Renal pelvis (tissue), 4 donors: ENCODE measurements around the gene ANKHD1. TPM values are rescaled to one million over a fixed set of nuclear protein-coding genes. Genes with fewer than 3 reads are reported as not detected.

Experiments used
- DNase-seq: peaks from one replicate; pipeline ENCODE4 v3.0.0-alpha.2; 2013
- polyA plus RNA-seq, 3 donors: library from polyadenylated mRNA; unstranded; fragments of 120-200 nt; gene quantifications; one replicate each; pipeline ENCODE4 v1.2.1, GENCODE V29; 2013; ENCODE audit not compliant: insufficient read length in 3 of 3

ANKHD1 gene
- polyA plus RNA-seq, 3 donors, result 96.7 to 152 (median 126) TPM

DNA sequence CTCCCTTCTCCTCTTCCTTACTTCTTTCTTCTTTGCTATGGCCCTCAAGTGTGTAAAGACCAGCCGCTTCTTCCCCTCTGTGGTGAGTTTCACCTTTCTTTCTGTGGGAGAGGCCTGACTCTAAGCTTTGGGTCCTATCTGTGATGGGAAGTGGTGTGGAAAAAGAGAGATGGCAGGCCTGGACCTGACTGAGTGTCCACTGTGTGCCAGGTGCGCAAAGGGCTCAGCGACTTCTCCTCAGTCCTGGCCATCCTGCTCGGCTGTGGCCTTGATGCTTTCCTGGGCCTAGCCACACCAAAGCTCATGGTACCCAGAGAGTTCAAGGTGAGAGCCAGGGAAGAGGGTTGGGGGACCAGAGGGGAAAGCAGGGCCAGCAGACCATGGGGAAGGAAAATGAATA lies 35.7 kb upstream of the ANKHD1 start:
- no peak for DNase-seq

DNA sequence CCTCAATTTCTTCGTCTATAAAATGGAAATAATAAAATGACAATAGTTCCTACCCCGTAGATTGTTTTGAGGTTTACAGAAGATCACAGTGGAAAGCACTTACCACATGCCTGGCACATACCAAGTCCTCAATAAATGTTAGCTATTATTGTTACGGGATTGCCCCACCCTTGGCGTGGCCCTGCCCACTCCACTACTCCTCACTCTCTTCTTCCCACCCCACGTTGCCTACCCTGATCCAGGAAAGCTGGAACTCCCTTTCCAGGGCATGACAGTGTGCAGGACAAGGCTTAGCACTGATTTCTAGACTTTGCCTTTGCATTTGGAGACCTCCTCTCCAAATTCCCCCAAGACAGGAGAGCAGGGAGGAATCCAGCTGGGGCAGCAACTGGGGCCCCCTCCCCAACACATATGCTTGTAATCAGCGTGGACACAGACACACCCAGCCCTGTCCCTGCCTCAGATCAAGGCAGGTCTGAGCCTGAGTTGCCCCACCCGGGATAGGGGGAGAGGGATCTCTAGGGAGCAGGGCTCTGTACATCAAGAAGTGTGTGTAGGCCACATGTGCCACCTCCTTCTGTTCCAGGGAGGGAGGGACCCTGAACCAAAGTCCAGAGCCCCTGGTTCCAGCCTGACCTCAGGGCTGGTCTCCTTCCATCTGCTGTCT lies 34.9 kb upstream of the ANKHD1 start:
- DNase-seq, result no peak

DNA sequence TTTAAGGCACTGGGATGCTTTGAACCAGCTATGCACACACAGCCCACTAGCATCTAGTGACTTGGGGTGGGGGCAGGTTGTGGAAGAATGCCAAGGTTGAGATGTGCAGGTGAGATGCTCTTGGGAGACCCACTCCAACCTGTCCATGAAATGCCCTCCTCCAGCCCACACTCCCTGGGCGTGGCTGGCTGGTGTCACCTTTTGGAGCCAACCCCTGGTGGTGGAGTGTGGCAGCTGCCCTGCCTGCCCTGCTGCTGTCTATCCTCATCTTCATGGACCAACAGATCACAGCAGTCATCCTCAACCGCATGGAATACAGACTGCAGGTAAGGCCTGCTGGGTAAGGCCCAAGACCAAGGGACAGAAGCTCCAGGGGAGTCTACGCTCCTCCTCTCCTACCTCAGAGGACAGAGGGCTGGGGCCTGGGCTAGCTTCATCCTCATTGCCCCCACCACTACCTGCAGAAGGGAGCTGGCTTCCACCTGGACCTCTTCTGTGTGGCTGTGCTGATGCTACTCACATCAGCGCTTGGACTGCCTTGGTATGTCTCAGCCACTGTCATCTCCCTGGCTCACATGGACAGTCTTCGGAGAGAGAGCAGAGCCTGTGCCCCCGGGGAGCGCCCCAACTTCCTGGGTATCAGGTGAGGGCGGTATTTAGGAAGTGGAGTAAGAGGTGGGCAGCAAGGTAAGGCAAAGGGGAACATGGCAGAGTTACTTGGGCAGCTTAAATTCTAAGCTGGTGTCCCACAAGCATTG lies 34.2 kb upstream of the ANKHD1 start:
- DNase-seq, result no peak

DNA sequence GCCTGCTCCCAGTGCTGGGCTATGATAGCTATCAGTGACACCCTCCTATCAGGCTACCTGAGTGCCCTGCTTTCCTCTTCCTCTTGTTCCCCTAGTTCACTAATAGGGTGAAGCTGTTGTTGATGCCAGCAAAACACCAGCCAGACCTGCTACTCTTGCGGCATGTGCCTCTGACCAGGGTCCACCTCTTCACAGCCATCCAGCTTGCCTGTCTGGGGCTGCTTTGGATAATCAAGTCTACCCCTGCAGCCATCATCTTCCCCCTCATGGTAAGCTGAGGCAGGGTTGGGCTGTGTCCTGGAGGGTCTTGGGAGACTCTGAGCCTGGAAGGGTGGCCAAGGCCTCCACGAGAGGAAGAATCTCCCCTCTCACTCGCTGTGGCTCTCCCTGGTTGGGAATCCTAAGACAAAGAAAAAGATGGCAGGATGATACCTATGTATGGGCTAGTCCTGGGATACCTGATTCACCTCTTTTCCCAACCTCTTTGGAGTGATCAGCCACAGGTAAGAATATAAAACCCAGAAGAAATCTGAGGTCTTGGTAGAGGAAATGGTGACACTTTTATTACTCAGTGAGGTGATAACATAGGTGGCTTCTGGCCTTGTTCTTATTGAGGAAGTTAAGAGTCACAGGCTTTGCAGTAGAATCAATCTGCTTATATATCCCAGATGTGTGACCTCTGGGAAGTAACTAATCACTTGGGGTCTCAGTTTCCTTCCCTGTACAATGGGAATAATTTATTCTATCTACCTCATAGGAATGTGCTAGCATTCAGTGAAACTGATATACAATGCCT lies 30.1 kb upstream of the ANKHD1 start:
- no peak for DNase-seq

DNA sequence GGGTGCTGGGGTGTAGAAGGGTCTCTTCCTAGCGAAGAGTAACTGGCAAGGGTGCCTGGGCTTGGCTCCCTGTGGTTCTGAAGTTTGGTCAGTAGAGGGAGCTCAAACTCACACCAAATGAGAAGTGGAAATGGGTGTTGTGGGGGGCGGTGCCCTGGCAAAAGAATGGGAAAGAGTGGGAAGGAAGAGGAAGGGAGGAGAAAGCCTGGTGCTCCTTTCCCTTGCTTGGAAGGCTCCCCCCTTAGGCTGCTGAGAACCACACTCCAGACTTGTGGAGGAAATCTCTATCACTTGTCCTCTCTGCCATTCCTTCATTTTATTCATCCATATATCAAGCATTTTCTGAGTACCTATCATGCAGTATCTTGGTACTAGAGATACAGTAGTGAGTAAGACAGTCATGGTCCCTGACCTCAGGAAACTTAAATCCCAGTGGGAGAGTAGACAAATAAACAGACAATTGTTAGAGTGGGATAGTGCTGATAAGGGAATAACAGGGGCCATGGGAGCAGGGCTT lies 28.6 kb upstream of the ANKHD1 start:
- peak; percentile 74 for DNase-seq

DNA sequence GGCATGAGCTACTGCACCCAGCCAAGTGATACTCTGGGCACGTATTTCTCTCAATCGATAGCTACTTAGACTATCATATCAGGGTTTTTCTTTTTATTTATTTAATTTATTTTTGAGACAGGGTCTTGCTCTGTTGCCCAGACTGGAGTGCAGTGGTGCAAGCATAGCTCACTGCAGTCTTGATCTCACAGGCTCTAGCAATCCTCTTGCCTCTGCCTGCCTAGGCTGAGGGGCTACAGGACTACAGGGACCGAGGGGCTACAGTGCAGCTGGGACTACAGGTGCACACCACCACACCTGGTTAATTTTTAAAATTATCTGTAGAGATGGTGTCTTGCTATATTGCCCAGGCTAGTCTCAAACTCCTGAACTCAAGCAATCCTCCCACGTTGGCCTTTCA lies 20.3 kb upstream of the ANKHD1 start:
- DNase-seq, result no peak

DNA sequence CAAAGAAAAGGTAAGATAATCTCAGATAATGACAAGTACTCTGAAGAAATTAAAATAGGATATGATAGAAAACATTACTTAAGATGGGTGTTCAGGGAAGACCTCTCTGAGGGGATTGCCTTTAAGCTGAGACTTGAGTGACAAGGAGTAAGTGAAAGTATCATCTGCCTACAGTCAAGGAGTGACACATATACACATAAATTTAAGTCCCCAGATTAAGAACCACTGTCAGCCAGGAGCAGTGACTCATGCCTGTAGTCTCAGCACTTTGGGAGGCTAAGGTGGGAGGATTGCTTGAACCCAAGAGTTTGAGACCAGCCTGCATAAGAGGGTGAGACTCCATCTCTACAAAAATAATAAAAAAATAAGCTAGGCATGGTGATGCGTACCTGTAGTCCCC lies 19.7 kb upstream of the ANKHD1 start:
- no peak for DNase-seq

DNA sequence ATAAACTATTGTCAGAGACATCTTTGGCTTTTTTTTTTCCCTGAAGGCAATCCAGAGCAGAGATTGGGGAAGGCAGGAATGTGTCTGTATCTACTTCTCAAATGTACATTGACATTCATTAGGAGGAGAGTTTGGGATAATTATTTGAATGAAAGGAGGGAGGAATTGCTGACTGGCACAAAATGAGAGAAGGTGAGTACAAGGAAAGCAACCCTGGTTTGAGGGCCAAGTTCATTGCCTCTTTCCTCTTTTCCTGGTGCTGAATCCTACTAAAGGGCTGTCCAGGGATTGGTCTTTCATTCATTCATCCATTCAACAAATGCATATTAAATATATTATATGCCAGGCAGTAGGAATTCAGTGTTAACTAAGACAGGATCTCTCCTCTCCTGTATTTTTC lies 18.8 kb upstream of the ANKHD1 start:
- no peak for DNase-seq

DNA sequence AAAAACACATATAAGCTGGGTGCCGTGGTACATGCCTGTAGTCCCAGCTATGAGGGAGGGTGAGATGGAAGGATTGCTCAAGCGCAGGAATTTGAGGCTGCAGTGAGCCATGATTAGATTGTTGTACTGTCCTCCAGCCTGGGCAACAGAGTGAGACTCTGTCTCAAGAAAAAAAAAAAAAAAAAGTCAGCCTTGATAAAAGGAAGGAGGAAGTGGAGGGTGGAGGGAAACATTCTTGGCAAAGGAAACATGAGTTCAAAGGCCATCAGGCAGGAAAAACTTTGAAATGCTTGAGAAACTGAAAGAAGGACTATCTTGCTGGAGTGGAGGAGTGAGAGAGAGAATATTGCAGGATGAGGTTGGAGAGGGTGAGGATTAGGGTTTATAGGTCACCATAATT lies 18.3 kb upstream of the ANKHD1 start:
- no peak for DNase-seq

DNA sequence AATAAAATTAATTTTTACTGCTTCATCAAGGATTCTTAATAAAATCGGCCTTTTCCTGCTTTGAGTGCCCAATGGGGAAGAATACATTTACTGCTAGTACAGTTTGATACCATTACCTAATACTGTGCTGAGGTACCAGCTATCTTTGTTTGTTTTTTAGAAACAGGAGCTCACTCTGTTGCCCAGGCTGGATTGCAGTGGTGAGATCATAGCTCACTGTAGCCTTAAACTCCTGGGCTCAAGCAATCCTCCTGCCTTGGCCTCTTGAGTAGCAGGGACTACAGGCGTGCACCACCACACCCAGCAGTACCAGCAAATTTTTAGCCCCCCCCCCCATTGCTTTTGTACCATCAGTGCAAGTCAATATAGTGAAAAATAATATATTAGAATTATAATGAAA lies 13.6 kb upstream of the ANKHD1 start:
- DNase-seq, result no peak

DNA sequence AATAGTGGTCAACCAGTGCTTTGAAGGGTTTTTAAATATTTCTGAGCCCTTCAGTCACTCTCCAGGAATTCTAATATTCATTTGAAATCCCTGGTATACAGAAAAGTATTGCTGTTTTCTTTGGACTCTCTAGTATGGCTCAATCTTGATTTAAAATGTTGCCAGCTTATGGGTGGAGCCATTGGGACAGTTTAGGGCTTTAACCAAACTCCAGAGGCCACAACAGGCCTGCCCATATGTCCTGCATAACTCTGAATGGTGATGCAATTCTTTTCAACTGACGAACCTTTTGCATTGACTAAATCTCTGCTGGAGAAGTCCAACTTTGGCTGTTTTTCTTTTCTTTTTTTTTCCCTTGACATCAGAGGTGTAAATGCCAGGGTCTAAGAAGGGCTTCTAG lies 10.3 kb upstream of the ANKHD1 start:
- no peak for DNase-seq

DNA sequence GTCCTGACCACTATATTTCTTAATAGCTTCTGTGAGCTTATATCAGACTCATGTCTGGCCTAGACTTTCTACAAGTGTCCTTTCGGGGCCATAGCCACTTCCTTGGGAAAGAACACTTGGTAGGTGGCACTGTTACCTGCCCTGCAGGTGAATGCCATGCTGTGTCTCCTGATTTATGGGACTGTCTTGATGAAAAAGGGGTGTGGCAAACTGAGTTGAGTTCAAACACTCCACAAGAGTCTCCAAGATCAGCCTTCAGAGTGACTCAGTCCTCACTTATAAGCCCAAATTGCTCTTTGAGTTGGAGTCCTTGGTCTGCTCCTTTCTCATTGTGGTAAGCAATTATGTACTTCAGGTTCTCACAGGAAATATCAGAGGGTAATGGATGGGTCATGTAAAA lies 9.9 kb upstream of the ANKHD1 start:
- no peak for DNase-seq

DNA sequence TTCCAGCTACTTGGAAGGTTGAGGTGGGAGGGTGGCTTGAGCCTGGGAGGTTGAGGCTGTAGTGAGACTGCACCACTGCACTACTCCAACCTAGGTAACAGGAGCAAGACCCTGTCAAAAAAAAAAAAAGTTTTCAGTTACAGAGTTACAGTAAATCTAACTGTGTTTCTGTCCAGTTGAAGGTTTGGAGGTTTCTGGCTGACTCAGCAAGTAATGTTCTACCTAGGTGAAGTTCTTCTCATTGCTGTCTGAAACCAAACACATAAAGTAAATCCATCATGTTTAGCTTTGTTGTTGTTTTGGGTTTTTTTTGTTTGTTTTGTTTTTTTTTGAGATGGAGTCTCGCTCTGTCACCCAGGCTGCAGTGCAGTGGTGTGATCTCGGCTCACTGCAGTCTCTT lies 7.9 kb upstream of the ANKHD1 start:
- DNase-seq, result no peak

DNA sequence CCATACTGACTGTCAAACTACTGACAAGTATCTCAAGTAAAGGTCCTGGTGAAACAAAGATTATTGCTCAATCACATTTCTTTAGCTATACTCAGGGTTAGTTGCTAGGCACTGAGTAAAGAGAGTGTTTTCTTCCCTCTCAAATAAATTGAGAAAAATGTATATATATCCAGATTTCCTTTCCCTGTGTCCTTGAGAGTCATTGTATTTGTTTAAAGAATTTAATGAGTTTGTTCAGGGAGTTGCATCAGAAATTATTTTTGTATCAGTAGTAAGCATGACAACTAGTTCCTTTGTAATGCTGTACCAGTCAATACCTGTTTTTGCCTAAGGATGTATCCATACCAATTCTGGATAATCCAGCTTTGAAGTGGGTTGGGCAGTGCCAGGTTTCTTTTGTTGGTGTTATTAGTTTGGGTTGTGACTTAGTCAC lies 3.2 kb upstream of the ANKHD1 start:
- no peak for DNase-seq

DNA sequence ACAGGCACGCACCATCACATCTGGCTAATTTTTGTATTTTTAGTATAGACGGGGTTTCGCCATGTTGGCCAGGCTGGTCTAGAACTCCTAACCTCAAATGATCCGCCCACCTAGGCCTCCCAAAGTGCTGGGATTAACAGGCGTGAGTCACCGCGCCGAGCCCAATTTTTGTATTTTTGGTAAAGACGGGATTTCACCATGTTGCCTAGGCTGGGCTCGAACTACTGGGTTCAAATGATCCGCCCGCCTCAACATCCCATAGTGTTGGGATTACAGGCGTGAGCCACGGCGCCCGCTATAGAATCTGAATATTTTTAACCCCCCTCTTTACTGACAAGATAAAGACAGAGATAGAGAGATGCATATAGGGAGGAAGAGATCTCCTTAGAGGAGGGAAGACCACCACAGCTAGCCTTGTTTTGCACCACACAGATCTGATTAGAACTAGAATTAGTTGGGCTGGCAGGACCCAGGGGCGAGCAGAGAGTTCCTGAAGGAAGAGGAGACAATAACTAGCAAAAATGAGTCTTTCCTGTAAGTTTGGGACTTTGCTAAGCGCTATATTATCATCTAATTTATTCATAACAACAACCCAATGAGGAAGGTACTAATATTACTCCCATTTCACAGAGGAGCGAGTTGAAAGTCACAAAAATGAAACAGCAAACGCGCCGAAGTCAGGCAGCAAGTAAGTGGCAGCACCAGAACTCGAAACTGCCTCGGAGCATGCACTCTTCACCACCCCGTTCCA lies 1.5 kb upstream of the ANKHD1 start:
- DNase-seq, result no peak

DNA sequence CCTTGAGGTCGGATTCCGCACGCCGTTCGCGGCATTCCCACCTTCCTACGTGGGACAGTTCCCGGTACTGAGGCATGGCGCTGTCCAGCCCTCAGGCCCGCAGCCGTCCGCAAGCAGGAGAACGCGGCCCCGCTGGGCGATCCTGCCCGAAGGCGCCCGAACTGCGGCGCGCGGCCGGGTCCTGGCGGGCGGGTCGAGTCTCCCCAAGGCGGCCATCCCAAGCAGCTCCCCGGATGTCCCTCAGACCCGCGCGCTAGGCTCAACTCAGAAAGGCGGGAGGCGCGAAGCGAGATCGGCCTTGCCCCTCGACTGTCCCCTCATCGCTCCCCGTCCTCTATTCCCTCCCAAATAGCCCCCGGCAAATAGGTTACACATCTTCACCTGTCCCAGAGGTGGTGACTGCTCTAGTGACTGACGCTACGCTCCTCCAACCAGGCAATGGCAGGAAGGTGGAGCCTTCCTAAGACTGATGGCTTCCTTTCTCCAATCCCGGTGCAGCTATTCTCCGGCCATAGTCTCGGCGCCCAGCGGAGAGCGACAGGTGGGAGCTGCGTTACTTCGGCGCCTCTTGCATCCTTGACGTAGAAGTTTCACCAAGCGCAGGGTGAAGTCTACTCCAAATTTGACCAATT lies 787 bp upstream of the ANKHD1 start:
- DNase-seq, result peak; percentile 96

DNA sequence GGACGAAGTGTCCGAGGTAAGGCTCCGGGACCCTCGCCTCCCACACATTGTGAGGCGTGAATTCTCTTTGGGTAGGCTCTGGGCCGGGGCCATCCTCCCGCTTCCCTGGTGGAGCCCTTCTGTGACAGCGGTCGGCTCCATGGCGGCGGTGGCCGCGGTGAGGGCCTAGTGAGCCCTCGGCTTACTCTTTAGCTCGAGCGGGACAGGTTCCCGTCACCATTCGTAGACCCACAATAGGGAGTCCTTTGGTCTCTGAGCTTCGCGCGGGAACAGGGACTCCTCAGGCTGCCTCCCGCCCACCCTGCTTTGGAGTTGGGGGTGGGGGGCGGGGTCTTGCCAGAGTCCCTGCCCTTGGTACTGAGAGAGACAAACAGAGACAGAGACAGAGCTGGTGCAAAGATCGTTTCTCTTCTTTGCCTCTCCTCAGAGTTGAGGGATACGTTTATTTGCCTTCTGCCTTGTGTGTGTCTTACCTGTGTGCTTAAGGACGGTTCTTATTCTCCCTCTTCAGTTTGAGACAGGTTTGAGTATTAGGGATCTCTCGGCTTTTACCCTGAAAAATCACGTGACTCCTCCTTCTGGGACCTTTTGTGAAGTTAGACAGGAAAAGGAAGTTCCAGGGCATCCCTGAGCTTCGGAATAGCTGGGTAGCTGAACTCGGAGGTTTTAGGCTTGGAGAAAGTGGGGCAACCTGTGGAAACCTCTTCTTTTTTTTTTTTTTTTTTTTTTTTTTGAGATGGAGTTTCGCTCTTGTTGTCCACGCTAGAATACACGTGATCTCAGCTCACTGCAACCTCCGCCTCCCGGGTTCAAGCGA lies 833 bp downstream of the ANKHD1 start:
- peak; percentile 57 for DNase-seq

DNA sequence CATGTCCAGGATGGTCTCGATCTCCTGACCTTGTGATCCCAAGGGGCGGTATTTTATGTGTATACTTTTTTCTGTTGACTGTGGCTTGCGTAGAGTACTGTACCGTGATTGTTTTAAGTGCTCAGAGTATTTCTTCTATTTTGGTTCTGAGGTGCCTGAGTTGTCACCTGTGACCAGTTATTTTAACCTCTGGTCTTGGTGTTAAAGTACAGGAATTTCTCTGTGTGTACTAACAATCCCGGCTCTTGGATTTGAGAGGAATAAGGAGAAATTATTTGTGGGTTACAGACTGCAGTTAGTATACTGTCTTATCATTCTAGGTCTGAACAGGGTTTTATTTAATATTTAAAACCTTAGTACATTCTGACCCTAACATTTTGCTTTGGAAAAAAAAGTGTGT lies 2.0 kb downstream of the ANKHD1 start:
- DNase-seq, result no peak

DNA sequence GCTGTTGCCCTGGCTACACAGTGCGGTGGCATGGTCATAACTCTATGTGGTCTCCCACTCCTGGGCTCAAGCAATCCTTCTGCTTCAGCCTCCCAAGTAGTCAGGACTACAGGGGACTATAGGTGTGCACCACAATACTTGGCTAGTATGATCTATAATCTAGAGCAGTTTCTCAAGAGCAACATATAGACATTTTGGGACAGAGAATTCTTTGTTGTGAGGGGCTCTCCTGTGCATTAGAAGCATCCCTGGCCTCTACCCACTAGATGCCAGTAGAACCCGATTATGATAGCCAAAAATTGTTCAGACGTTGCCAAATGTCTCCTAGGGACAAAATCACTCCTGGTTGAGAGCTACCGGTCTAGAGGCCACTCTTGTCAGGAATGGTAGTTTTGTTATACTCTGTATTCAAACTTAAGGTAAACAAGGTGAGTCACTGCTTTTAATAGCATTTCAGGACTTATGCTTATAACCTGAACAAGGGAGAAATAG lies 7.2 kb downstream of the ANKHD1 start:
- no peak for DNase-seq

DNA sequence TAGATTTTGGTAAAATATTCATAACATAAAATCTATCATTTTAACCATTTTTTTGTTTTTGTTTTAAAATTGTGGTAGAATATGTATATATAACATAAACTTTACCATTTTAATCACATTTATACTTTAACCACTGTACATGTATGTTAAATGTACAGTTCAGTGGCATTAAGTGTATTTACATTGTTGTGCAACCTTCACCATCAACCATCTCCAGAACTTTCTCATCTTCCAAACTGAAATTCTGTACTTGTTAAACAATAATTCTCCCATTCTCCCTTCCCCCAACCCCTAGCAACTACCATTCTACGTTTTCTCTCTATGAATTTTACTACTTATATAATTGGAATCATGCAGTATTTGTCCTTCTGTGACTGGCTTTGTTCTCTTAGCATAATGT lies 11.6 kb downstream of the ANKHD1 start:
- DNase-seq, result no peak
